ENCODE results near the gene CPLX3.

DNA sequence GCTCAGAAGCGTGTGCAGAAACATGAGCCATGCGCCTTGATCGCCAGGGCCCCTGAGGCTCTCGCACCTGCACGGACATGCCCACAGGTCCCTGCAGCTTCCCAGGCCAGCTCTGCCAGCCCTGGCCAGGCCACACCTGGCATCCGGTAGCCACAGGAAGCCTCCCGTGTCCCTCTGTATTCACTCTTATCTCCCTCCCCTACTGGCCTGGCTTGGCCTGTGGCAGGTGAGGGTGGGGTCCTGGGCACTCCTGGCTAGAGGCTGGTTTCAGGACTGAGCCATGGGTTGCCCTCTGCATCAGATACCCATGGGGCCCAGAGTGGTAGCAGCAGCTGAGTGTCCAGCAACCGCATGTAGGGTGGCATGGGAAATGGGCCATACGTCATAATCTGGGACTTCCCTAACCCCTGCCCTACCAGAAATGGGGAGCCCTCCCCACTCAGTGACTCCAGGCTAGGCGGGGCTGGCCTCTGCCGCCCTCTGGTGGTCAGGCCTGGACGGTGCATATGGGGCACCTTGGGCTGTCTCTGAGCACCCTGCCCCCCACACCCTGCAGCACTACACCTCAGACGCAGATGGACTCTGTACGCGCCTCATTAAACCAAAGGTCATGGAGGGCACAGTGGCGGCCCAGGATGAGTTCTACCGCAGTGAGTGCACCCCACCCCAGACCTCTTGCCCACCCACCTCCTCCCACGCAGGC lies 26.4 kb upstream of the CPLX3 start:
- TF ChIP-seq, protein P1, sequence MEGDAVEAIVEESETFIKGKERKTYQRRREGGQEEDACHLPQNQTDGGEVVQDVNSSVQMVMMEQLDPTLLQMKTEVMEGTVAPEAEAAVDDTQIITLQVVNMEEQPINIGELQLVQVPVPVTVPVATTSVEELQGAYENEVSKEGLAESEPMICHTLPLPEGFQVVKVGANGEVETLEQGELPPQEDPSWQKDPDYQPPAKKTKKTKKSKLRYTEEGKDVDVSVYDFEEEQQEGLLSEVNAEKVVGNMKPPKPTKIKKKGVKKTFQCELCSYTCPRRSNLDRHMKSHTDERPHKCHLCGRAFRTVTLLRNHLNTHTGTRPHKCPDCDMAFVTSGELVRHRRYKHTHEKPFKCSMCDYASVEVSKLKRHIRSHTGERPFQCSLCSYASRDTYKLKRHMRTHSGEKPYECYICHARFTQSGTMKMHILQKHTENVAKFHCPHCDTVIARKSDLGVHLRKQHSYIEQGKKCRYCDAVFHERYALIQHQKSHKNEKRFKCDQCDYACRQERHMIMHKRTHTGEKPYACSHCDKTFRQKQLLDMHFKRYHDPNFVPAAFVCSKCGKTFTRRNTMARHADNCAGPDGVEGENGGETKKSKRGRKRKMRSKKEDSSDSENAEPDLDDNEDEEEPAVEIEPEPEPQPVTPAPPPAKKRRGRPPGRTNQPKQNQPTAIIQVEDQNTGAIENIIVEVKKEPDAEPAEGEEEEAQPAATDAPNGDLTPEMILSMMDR (IDR thresholded peaks at IDR 0.05), result peak; percentile 89 to 97 (median 90)
- peak in 2 of 3 donors; percentile 14 to 30 for TF ChIP-seq POLR2AphosphoS5 (IDR thresholded peaks at IDR 0.05)

All from breast epithelium (tissue), 3 donors.